ENCODE data around the gene TRIM16.

TRIM16 gene

DNA sequence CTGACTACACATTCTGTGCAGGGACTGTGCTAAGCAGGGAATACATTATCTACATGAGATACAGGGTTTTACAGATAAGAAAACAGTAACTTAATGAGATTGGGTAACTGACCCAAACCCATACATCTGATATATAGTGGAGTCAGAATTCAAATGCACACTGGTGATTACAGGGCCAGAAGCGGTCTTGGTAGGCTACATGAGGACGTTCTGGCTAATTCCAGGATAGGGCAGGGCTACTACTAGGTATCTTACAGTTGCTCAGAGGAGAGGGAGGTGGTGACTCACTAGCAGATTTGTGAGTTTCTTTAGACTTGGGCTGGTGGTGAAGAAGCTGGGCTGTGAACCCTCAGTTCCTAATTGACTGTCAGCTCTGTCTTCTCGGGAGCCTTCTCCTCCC, 21.4 kb downstream of the TRIM16 start:
- no peak overlapping the region for H3K4me2 ChIP-seq (ENCODE audit: low read depth, low read length, poor library complexity, severe bottlenecking)
- H3K9ac ChIP-seq (ENCODE audit: low read depth, low read length, poor library complexity, severe bottlenecking), result no peak overlapping the region
- H2AFZ ChIP-seq (ENCODE audit: low read length), result no peak overlapping the region
- TF ChIP-seq EZH2phosphoT487 (IDR thresholded peaks at IDR 0.05; ENCODE audit: borderline replicate concordance) (no peak), CTCF (conservative IDR thresholded peaks at IDR 0.05; ENCODE audit: low read length) (no peak)
- no peaks in the 10 kb centered on the region for H3K9me3 ChIP-seq (ENCODE audit: insufficient read depth, low read depth, low read length)
- no peak overlapping the region for H3K4me3 ChIP-seq (ENCODE audit: low read length, poor library complexity, severe bottlenecking)
- H3K4me1 ChIP-seq (ENCODE audit: insufficient read depth, low read length, poor library complexity, severe bottlenecking), result no peaks in the 10 kb centered on the region
- H3K79me2 ChIP-seq (ENCODE audit: insufficient read depth, low read length), result no peaks in the 10 kb centered on the region
- no peaks in the 10 kb centered on the region for H3K9me2 ChIP-seq (replicated peaks; ENCODE audit: low read depth, low read length)
- H3F3A ChIP-seq (ENCODE audit: low read depth), result no peaks in the 10 kb centered on the region
- no peaks in the 10 kb centered on the region for H4K20me1 ChIP-seq (ENCODE audit: insufficient read depth, low read length, poor library complexity, severe bottlenecking)
- H3K27me3 ChIP-seq (ENCODE audit: insufficient read depth, low read length, poor library complexity, severe bottlenecking), result no peaks in the 10 kb centered on the region
- no peaks in the 10 kb centered on the region for H3K36me3 ChIP-seq (ENCODE audit: insufficient read depth, low read length)

- H2AFZ ChIP-seq (ENCODE audit: low read length), result no peak overlapping the region
- H3K4me1 ChIP-seq (ENCODE audit: insufficient read depth, low read length, poor library complexity, severe bottlenecking), result no peaks in the 10 kb centered on the region
- no peak overlapping the region for H3K9ac ChIP-seq (ENCODE audit: low read depth, low read length, poor library complexity, severe bottlenecking)
- TF ChIP-seq EZH2phosphoT487 (IDR thresholded peaks at IDR 0.05; ENCODE audit: borderline replicate concordance), result no peak
- TF ChIP-seq CTCF (conservative IDR thresholded peaks at IDR 0.05; ENCODE audit: low read length), result no peak
- no peaks in the 10 kb centered on the region for H3K9me3 ChIP-seq (ENCODE audit: insufficient read depth, low read depth, low read length)
- no peaks in the 10 kb centered on the region for H3F3A ChIP-seq (ENCODE audit: low read depth)
- H3K79me2 ChIP-seq (ENCODE audit: insufficient read depth, low read length), result no peaks in the 10 kb centered on the region
- no peaks in the 10 kb centered on the region for H3K27me3 ChIP-seq (ENCODE audit: insufficient read depth, low read length, poor library complexity, severe bottlenecking)
- H4K20me1 ChIP-seq (ENCODE audit: insufficient read depth, low read length, poor library complexity, severe bottlenecking), result no peaks in the 10 kb centered on the region
- no peaks in the 10 kb centered on the region for H3K9me2 ChIP-seq (replicated peaks; ENCODE audit: low read depth, low read length)
- H3K4me3 ChIP-seq (ENCODE audit: low read length, poor library complexity, severe bottlenecking), result no peak overlapping the region
- no peaks in the 10 kb centered on the region for H3K36me3 ChIP-seq (ENCODE audit: insufficient read depth, low read length)
- no peak overlapping the region for H3K4me2 ChIP-seq (ENCODE audit: low read depth, low read length, poor library complexity, severe bottlenecking)
Measured at GRCh38 chr17:15660077-15660476, 24.0 kb downstream of the TRIM16 start.

DNA sequence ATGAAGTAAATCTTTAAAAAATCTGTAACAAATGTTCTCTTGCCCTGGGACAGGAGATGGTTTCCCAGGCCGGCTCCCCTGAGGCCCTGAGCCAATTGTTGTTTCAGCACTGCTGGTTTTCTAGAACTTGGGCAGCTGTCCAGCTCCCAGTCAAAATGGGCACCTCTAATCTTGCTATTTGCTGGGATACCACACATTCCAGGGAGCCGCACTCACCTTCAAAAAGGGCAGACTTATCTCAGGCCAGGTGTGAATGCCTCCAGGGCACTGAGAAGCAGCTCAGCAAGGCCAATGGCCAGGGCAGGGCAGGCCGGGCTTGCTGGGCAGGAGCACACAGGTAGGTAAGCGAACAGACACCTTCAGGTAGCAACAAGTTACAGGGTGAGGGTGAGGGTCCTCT, 24.4 kb downstream of the TRIM16 start:
- no peak overlapping the region for H3K4me3 ChIP-seq (ENCODE audit: low read length, poor library complexity, severe bottlenecking)
- H3K9me3 ChIP-seq (ENCODE audit: insufficient read depth, low read depth, low read length), result no peaks in the 10 kb centered on the region
- H3K27me3 ChIP-seq (ENCODE audit: insufficient read depth, low read length, poor library complexity, severe bottlenecking), result no peaks in the 10 kb centered on the region
- no peaks in the 10 kb centered on the region for H3K79me2 ChIP-seq (ENCODE audit: insufficient read depth, low read length)
- no peaks in the 10 kb centered on the region for H3K9me2 ChIP-seq (replicated peaks; ENCODE audit: low read depth, low read length)
- no peaks in the 10 kb centered on the region for H3F3A ChIP-seq (ENCODE audit: low read depth)
- no peak overlapping the region for H3K4me2 ChIP-seq (ENCODE audit: low read depth, low read length, poor library complexity, severe bottlenecking)
- no peaks in the 10 kb centered on the region for H3K4me1 ChIP-seq (ENCODE audit: insufficient read depth, low read length, poor library complexity, severe bottlenecking)
- no peak overlapping the region for H3K9ac ChIP-seq (ENCODE audit: low read depth, low read length, poor library complexity, severe bottlenecking)
- no peak overlapping the region for H2AFZ ChIP-seq (ENCODE audit: low read length)
- no peaks in the 10 kb centered on the region for H4K20me1 ChIP-seq (ENCODE audit: insufficient read depth, low read length, poor library complexity, severe bottlenecking)
- no peaks in the 10 kb centered on the region for H3K36me3 ChIP-seq (ENCODE audit: insufficient read depth, low read length)
- TF ChIP-seq CTCF (conservative IDR thresholded peaks at IDR 0.05; ENCODE audit: low read length), result no peak
- TF ChIP-seq EZH2phosphoT487 (IDR thresholded peaks at IDR 0.05; ENCODE audit: borderline replicate concordance), result no peak

Measured in Loucy (cell line).